ENCODE measurements around the gene ZBTB21.

DNA sequence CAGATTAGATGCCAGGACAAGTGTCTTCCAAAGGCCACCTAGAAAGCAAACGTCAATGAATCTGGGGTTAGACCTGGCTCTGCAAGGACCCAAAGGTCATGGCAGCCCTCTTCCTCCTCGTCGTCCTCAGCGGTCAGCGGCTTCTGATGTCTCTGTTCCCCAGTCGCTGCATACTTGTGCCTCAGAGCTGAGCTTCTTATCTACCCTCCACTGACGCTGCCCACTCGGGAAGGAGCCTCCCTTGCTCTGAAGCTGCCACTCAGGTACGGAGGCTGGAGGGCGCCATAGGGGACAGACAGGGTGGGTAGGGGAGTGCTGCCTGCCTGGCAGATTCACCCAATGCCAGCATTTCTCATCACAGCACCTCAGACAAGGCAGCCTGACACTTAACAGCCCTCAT, 49.6 kb upstream of the ZBTB21 start:
- no peak for TF ChIP-seq TAF1 (IDR thresholded peaks at IDR 0.05; ENCODE audit: control insufficient read depth, extremely low read depth, insufficient read depth, low read length, severe bottlenecking)
- TF ChIP-seq YY1 (IDR thresholded peaks at IDR 0.05; ENCODE audit: borderline replicate concordance in 1 of 3, control insufficient read depth in 1 of 3, extremely low read depth in 1 of 3, insufficient read depth in 3 of 3, insufficient read length in 1 of 3, insufficient replicate concordance in 2 of 3, low read depth in 1 of 3, low read length in 2 of 3): no peak
- no peak for TF ChIP-seq ZKSCAN1 (IDR thresholded peaks at IDR 0.05; ENCODE audit: low read depth, low read length)
- TF ChIP-seq DNMT1 (IDR thresholded peaks at IDR 0.05): no peak
- TF ChIP-seq SRF (CRISPR knock-in tag; IDR thresholded peaks at IDR 0.05): no peak
- TF ChIP-seq GABPA (tag; conservative IDR thresholded peaks at IDR 0.05; ENCODE audit: low read depth): no peak
- TF ChIP-seq NRF1 (conservative IDR thresholded peaks at IDR 0.05 in 1 of 2, IDR thresholded peaks at IDR 0.05 in 1 of 2): no peak
- no peak for TF ChIP-seq HMG20A (CRISPR knock-in tag; conservative IDR thresholded peaks at IDR 0.05)
- no peak for TF ChIP-seq FIP1L1 (IDR thresholded peaks at IDR 0.05; ENCODE audit: low read depth, low read length, poor library complexity, severe bottlenecking)
- TF ChIP-seq ZFP30 (CRISPR knock-in tag; IDR thresholded peaks at IDR 0.05; ENCODE audit: borderline replicate concordance): no peak
- TF ChIP-seq, protein P1, sequence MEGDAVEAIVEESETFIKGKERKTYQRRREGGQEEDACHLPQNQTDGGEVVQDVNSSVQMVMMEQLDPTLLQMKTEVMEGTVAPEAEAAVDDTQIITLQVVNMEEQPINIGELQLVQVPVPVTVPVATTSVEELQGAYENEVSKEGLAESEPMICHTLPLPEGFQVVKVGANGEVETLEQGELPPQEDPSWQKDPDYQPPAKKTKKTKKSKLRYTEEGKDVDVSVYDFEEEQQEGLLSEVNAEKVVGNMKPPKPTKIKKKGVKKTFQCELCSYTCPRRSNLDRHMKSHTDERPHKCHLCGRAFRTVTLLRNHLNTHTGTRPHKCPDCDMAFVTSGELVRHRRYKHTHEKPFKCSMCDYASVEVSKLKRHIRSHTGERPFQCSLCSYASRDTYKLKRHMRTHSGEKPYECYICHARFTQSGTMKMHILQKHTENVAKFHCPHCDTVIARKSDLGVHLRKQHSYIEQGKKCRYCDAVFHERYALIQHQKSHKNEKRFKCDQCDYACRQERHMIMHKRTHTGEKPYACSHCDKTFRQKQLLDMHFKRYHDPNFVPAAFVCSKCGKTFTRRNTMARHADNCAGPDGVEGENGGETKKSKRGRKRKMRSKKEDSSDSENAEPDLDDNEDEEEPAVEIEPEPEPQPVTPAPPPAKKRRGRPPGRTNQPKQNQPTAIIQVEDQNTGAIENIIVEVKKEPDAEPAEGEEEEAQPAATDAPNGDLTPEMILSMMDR (IDR thresholded peaks at IDR 0.05 in 2 of 3, conservative IDR thresholded peaks at IDR 0.05 in 1 of 3; ENCODE audit: insufficient read depth in 2 of 3, low read depth in 1 of 3, low read length in 3 of 3): no peak
- TF ChIP-seq RFX5 (IDR thresholded peaks at IDR 0.05; ENCODE audit: low read depth, low read length): no peak
- TF ChIP-seq POLR2AphosphoS2 (IDR thresholded peaks at IDR 0.05; ENCODE audit: low read length): no peak

Data from K562 (cell line).